Uterus (tissue), 2 donors: ENCODE measurements around the gene KITLG.

ENCODE experiments used
- CTCF ChIP-seq, 4 experiments: fragments of 200-600 bp in 2 of 4; fragments of 450-650 bp in 2 of 4; sonication (generic) in 2 of 4; IDR thresholded peaks; one replicate each; pipeline ENCODE4 v1.5.1; 2016 to 2019; ENCODE audit warnings: antibody characterized with exemption in 4 of 4, mild to moderate bottlenecking in 2 of 4, moderate library complexity in 1 of 4
- POLR2A ChIP-seq, 2 donors: fragments of 450-650 bp; IDR thresholded peaks; one replicate each; pipeline ENCODE4 v1.6.1; 2016; ENCODE audit warnings: antibody characterized with exemption in 2 of 2, mild to moderate bottlenecking in 1 of 2, moderate library complexity in 1 of 2

- no peak for TF ChIP-seq CTCF (IDR thresholded peaks at IDR 0.05)
- no peak for TF ChIP-seq POLR2A (IDR thresholded peaks at IDR 0.05)
Measured at GRCh38 chr12:88444481-88444880, 135.8 kb downstream of the KITLG start.
